AG20443 (cell line): Measurements from ENCODE around the gene RNF123.

ENCODE experiments used
- DNase-seq: peaks from one replicate; pipeline ENCODE4 v3.0.0; 2012; ENCODE audit warnings: low spot score, mixed read lengths

The RNF123 gene

DNA sequence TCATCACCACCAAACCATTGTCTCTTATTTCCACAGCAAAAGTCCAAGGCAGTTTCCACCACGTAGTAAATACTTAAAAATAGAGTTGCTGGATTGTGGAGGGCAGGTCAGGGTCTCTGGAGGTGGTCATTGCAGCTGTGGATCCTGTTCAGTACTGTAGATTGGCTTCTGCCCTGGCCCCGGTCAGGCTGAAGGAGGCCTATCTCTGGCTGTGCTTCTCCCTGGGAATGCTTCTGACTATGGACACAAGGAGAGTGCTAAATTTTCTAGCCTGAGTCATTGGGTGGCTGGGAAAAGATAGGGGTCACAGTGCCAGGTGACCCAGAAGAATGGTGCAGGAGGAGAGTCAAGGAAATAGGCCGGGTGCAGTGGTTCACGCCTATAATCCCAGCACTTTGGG, 60.7 kb downstream of the RNF123 start:
- no peak for DNase-seq

GRCh38 chr3:49751501-49751900, 62.1 kb downstream of the RNF123 start:
- DNase-seq = no peak

GRCh38 chr3:49754536-49754935, 65.2 kb downstream of the RNF123 start:
- no peak for DNase-seq

DNA sequence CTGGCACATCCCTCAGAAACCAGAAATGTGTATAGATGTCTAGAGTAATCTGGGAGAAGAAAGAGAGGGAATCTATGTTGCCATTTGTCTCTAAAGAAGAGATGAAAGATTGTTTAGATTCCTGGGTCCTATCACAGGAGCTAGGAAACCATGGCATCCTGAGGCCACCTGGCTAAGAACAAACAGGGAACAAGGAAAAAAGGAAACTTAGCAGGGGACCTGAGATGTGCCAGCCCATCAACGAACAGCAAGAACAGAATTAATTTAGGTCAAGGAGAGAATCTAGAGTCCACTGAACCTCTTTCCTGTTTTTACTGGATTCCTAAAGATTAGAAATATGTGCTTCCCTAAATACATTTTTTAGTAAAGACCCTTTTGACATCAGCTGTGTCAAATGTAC, 66.7 kb downstream of the RNF123 start:
- DNase-seq = no peak

DNA sequence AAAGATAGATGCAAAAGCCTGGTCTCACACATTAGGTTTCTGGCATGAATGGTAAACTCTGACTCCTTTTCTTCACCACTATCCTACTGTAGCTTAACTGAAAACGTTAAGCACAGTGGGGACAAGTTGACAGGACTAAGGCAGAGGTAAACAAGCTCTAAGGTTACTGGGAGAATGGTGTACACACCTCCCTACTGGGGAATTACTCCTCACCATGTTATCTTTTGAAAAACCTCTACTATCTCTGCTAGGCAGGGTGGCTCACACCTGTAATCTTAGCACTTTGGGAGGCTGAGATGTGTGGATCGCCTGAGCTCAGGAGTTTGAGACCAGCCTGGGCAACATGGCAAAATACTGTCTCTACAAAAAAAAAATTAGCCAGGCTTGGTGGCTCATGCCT, 67.8 kb downstream of the RNF123 start:
- no peak for DNase-seq

GRCh38 chr3:49759226-49759625, 69.9 kb downstream of the RNF123 start:
- no peak for DNase-seq

- DNase-seq = no peak
Observed at GRCh38 chr3:49761661-49762060, 72.3 kb downstream of the RNF123 start.

GRCh38 chr3:49763981-49764380, 74.6 kb downstream of the RNF123 start:
- no peak for DNase-seq

DNA sequence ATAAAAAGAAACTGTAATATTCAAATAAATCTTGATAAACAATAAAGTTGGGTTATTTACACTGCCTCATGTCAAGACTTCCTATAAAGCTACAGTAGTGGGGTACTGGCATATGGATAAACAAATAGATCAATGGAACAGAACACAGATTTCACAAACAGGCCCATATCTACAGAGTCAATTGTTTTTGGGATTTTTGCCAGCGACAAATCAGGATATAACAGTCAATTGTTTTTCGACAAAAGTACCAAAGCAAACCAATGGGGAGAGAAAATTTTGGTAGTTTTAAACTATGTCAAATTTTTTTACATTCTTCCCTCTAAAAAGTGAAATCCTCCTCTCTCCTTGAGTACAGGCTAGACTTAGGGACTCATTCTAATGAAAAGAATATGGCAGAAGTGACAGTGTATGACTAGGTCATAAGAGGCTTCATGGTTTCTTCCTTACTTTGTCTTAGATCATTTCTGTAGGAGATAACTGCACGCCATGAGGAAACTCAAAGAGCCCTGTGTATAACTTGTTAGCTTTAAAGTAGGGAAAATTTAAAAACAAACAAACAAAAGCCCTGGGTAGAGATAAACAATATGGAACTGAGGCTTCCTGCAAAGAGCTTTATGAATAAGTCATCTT, 80.0 kb downstream of the RNF123 start:
- DNase-seq = no peak

- no peak for DNase-seq
Observed at GRCh38 chr3:49769926-49770325, 80.6 kb downstream of the RNF123 start.
